Vagina (tissue), 2 donors: ENCODE data around the gene PRKAG2. TPM values are rescaled to one million over a fixed set of nuclear protein-coding genes. Genes with fewer than 3 reads are reported as not detected.

Experiments used
- DNase-seq, 2 donors: peaks; one replicate each; pipeline ENCODE4 v3.0.0-alpha.2; 2017; ENCODE audit errors: extremely low spot score in 2 of 2
- H3K27ac ChIP-seq: fragments of 200-600 bp; sonication (generic); one replicate; pipeline ENCODE4 v1.5.1; 2019
- H3K27me3 ChIP-seq: fragments of 200-600 bp; sonication (generic); one replicate; pipeline ENCODE4 v1.5.1; 2019
- H3K36me3 ChIP-seq, 2 donors: fragments of 200-600 bp; sonication (generic); one replicate each; pipeline ENCODE4 v1.5.1; 2017 to 2019
- H3K4me1 ChIP-seq: fragments of 200-600 bp; sonication (generic); one replicate; pipeline ENCODE4 v1.5.1; 2019
- H3K4me3 ChIP-seq, 2 donors: fragments of 200-600 bp; sonication (generic); 1 replicate in 1 of 2; 2 replicates in 1 of 2; pipeline ENCODE4 v1.5.1; 2016 to 2019
- H3K9me3 ChIP-seq: fragments of 200-600 bp; sonication (generic); one replicate; pipeline ENCODE4 v1.5.1; 2019
- CTCF ChIP-seq, 3 experiments: fragments of 450-650 bp in 2 of 3; fragments of 200-600 bp in 1 of 3; sonication (generic) in 1 of 3; IDR thresholded peaks; one replicate each; pipeline ENCODE4 v1.5.1; 2017 to 2019; ENCODE audit warnings: antibody characterized with exemption in 3 of 3, mild to moderate bottlenecking in 2 of 3, moderate library complexity in 2 of 3
- POLR2A ChIP-seq, 2 donors: fragments of 450-650 bp; IDR thresholded peaks; one replicate each; pipeline ENCODE4 v1.6.1; 2017; ENCODE audit warnings: antibody characterized with exemption in 2 of 2, mild to moderate bottlenecking in 2 of 2, moderate library complexity in 2 of 2
- POLR2AphosphoS5 ChIP-seq, 2 donors: sonication (generic); formaldehyde crosslinking; IDR thresholded peaks; one replicate each; pipeline ENCODE4 v1.9.0; 2017; ENCODE audit warnings: antibody characterized with exemption in 2 of 2, mild to moderate bottlenecking in 2 of 2, low read depth in 1 of 2; ENCODE audit not compliant: insufficient read depth in 1 of 2
- intact Hi-C: fragments of 100-400 bp; cut with DNase I; formaldehyde crosslinking; loops from one replicate; pipeline ENCODE4 v1.15.1; 2023
- total RNA-seq: library from RNA; depleted of rRNA; stranded (reverse); fragments of >200 nt; gene quantifications from one replicate; pipeline ENCODE4 v1.2.3, GENCODE V29; 2016

Gene PRKAG2
- total RNA-seq, 1 donor from 2014 or later, result 25.0 TPM

GRCh38 chr7:151894111-151895007 is 17.4 kb upstream of the PRKAG2 start:
- no peaks in the 10 kb centered on the region for H3K27me3 ChIP-seq

GRCh38 chr7:151893405-151893923 is 16.5 kb upstream of the PRKAG2 start:
- Histone ChIP-seq H3K4me1 (peaks cover 6% of the 10 kb centered on the region), H3K4me3 (no peak overlapping the region), H3K27ac (no peak overlapping the region), H3K27me3 (no peaks in the 10 kb centered on the region), H3K36me3 (no peaks in the 10 kb centered on the region), H3K9me3 (no peaks in the 10 kb centered on the region)
- DNase-seq, result no peak
- TF ChIP-seq POLR2AphosphoS5 (IDR thresholded peaks at IDR 0.05; ENCODE audit: insufficient read depth in 1 of 2, low read depth in 1 of 2) (no peak), POLR2A (IDR thresholded peaks at IDR 0.05) (no peak), CTCF (IDR thresholded peaks at IDR 0.05) (no peak)
- intact Hi-C loops, result no loop called here

More at GRCh38 chr7:151894111-151895007, 17.4 kb upstream of the PRKAG2 start:
- H3K4me1 ChIP-seq, result peaks cover 6% of the 10 kb centered on the region
- no peaks in the 10 kb centered on the region for H3K36me3 ChIP-seq
- TF ChIP-seq CTCF (IDR thresholded peaks at IDR 0.05), result no peak
- TF ChIP-seq POLR2AphosphoS5 (IDR thresholded peaks at IDR 0.05; ENCODE audit: insufficient read depth in 1 of 2, low read depth in 1 of 2), result no peak
- no peak for TF ChIP-seq POLR2A (IDR thresholded peaks at IDR 0.05)
- no peak overlapping the region for H3K27ac ChIP-seq
- no peak overlapping the region for H3K4me3 ChIP-seq
- no peaks in the 10 kb centered on the region for H3K9me3 ChIP-seq
- intact Hi-C loops, result no loop called here
- no peak for DNase-seq

GRCh38 chr7:151891753-151892152 is 14.8 kb upstream of the PRKAG2 start:
- TF ChIP-seq CTCF (IDR thresholded peaks at IDR 0.05) (no peak), POLR2A (IDR thresholded peaks at IDR 0.05) (no peak), POLR2AphosphoS5 (IDR thresholded peaks at IDR 0.05; ENCODE audit: insufficient read depth in 1 of 2, low read depth in 1 of 2) (no peak)
- DNase-seq, result no peak
- Histone ChIP-seq H3K4me3 (no peak overlapping the region), H3K9me3 (no peaks in the 10 kb centered on the region), H3K36me3 (no peaks in the 10 kb centered on the region), H3K4me1 (peaks cover 3% of the 10 kb centered on the region), H3K27ac (no peak overlapping the region), H3K27me3 (no peaks in the 10 kb centered on the region)
- intact Hi-C loops, result no loop called here

GRCh38 chr7:151891182-151891581 is 14.3 kb upstream of the PRKAG2 start:
- no peak for TF ChIP-seq POLR2A (IDR thresholded peaks at IDR 0.05)
- TF ChIP-seq CTCF (IDR thresholded peaks at IDR 0.05), result no peak
- no peak for TF ChIP-seq POLR2AphosphoS5 (IDR thresholded peaks at IDR 0.05; ENCODE audit: insufficient read depth in 1 of 2, low read depth in 1 of 2)
- H3K9me3 ChIP-seq, result no peaks in the 10 kb centered on the region
- intact Hi-C loops, result no loop called here
- H3K4me1 ChIP-seq, result no peaks in the 10 kb centered on the region
- no peak overlapping the region for H3K27ac ChIP-seq
- no peak for DNase-seq
- H3K36me3 ChIP-seq, result no peaks in the 10 kb centered on the region
- no peaks in the 10 kb centered on the region for H3K27me3 ChIP-seq
- no peak overlapping the region for H3K4me3 ChIP-seq
